Measurements from ENCODE around the gene ANKZF1. TPM values are rescaled to one million over a fixed set of nuclear protein-coding genes. Genes with fewer than 3 reads are reported as not detected.

The ANKZF1 gene
- total RNA-seq, 5 donors from 2014 or later (not counting 1 experiment from before 2014, with no cell fraction given): 119 to 220 (median 194) TPM

- ATAC-seq (replicated peaks in 1 of 4) (peak in 3 of 4 experiments; percentile 7 to 13 (median 10)), DNase-seq (peak in 31 of 35 experiments; percentile 19 to 79 (median 54))
- CTCF ChIA-PET: interaction anchor here (0.5 to 1.9 kb wide), 10 partner anchors 9 to 187 kb away, joined by 3 to 6 read pairs (median 3); partner anchors contain the start of genes ANKZF1 (in 1 of the 2) and ATG9A (in 1 of the 2)
- H3K4me3 Mint-ChIP-seq: peak overlapping the region; percentile 75 to 96 (median 83)
- POLR2A ChIA-PET: interaction anchor here (0.5 to 3.0 kb wide), 11 partner anchors 12 to 353 kb away, joined by 3 to 14 read pairs (median 4); partner anchors contain the start of genes ANKZF1 (in 2 of the 2), ATG9A (in 2 of the 2), DNAJB2 (in 2 of the 2) and CNPPD1 (in 1 of the 2)
- Histone ChIP-seq H3K27ac (ENCODE audit: low read length) (peak overlapping the region; percentile 94), H3K36me3 (ENCODE audit: control insufficient read depth in 2 of 2, extremely low read depth in 1 of 2, insufficient read depth in 1 of 2, low read length in 1 of 2) (peaks cover 15 to 41% of the 10 kb centered on the region in 2 donors), H3K27me3 (replicated peaks in 1 of 2; ENCODE audit: control insufficient read depth in 2 of 2, extremely low read depth in 1 of 2, insufficient read depth in 2 of 2, low read length in 1 of 2) (no peaks in the 10 kb centered on the region), H3K9me3 (no peaks in the 10 kb centered on the region), H3K4me3 (ENCODE audit: control insufficient read depth in 1 of 2, extremely low read depth in 1 of 2, low read length in 1 of 2) (peak overlapping the region; percentile 42 to 64), H3K4me1 (ENCODE audit: control insufficient read depth in 1 of 2, extremely low read depth in 1 of 2, insufficient read depth in 2 of 2, low read length in 2 of 2) (peaks cover 56 to 81% of the 10 kb centered on the region in 2 experiments)
- peaks cover 76 to 80% (median 76%) of the 10 kb centered on the region in 3 donors for H3K4me1 Mint-ChIP-seq
- WGBS (ENCODE audit: insufficient coverage): 0% methylated on average over 2 of the region's 7 CpGs
- H3K27me3 Mint-ChIP-seq: no peaks in the 10 kb centered on the region
- peak overlapping the region; percentile 98 to 99 for H3K27ac Mint-ChIP-seq
- peaks cover 39% of the 10 kb centered on the region for H3K36me3 Mint-ChIP-seq
- no peaks in the 10 kb centered on the region for H3K9me3 Mint-ChIP-seq
Observed at GRCh38 chr2:219249203-219249980, 19.8 kb downstream of the ANKZF1 start.

GRCh38 chr2:219250049-219250781, 20.6 kb downstream of the ANKZF1 start:
- Mint-ChIP-seq H3K36me3 (peaks cover 39% of the 10 kb centered on the region), H3K27ac (peak overlapping the region; percentile 98 to 99), H3K4me1 (peaks cover 72 to 76% (median 74%) of the 10 kb centered on the region in 3 donors), H3K27me3 (no peaks in the 10 kb centered on the region), H3K4me3 (peak overlapping the region; percentile 75 to 96 (median 83)), H3K9me3 (no peaks in the 10 kb centered on the region)
- Histone ChIP-seq H3K4me3 (ENCODE audit: control insufficient read depth in 1 of 2, extremely low read depth in 1 of 2, low read length in 1 of 2) (peak overlapping the region; percentile 42 to 64), H3K36me3 (ENCODE audit: control insufficient read depth in 2 of 2, extremely low read depth in 1 of 2, insufficient read depth in 1 of 2, low read length in 1 of 2) (peaks cover 15 to 41% of the 10 kb centered on the region in 2 donors), H3K9me3 (no peaks in the 10 kb centered on the region), H3K27me3 (replicated peaks in 1 of 2; ENCODE audit: control insufficient read depth in 2 of 2, extremely low read depth in 1 of 2, insufficient read depth in 2 of 2, low read length in 1 of 2) (no peaks in the 10 kb centered on the region), H3K27ac (ENCODE audit: low read length) (peak overlapping the region; percentile 94), H3K4me1 (ENCODE audit: control insufficient read depth in 1 of 2, extremely low read depth in 1 of 2, insufficient read depth in 2 of 2, low read length in 2 of 2) (peaks cover 51 to 80% of the 10 kb centered on the region in 2 experiments)
- no peak for ATAC-seq (replicated peaks in 1 of 4)
- WGBS (ENCODE audit: insufficient coverage): 76% methylated on average over 17 of the region's 22 CpGs
- POLR2A ChIA-PET: interaction anchor here (0.5 to 3.0 kb wide), 8 partner anchors 11 to 74 kb away, joined by 3 to 14 read pairs (median 4); partner anchors contain the start of genes DNAJB2 (in 2 of the 2), ANKZF1 (in 1 of the 2), ATG9A (in 1 of the 2) and CNPPD1 (in 1 of the 2)
- DNase-seq: peak in 1 of 35 experiments; percentile 26
- CTCF ChIA-PET: interaction anchor here in 1 of 2 donors (0.5 to 1.9 kb wide), 5 partner anchors 9 to 91 kb away, joined by 3 to 6 read pairs (median 4); partner anchors contain the start of genes ANKZF1 and ATG9A

- Histone ChIP-seq H3K9me3 (no peaks in the 10 kb centered on the region), H3K4me1 (ENCODE audit: control insufficient read depth in 1 of 2, extremely low read depth in 1 of 2, insufficient read depth in 2 of 2, low read length in 2 of 2) (peaks cover 43 to 70% of the 10 kb centered on the region in 2 experiments), H3K27me3 (replicated peaks in 1 of 2; ENCODE audit: control insufficient read depth in 2 of 2, extremely low read depth in 1 of 2, insufficient read depth in 2 of 2, low read length in 1 of 2) (no peaks in the 10 kb centered on the region), H3K36me3 (ENCODE audit: control insufficient read depth in 2 of 2, extremely low read depth in 1 of 2, insufficient read depth in 1 of 2, low read length in 1 of 2) (peaks cover 15 to 41% of the 10 kb centered on the region in 2 donors), H3K27ac (ENCODE audit: low read length) (peak overlapping the region; percentile 94), H3K4me3 (ENCODE audit: control insufficient read depth in 1 of 2, extremely low read depth in 1 of 2, low read length in 1 of 2) (peak overlapping the region; percentile 95 to 99)
- ChIA-PET POLR2A (interaction anchor here (0.6 to 1.7 kb wide), 6 partner anchors 10 to 965 kb away, joined by 3 to 9 read pairs (median 4); partner anchors contain the start of genes ANKZF1 (in 1 of the 2) and ATG9A (in 1 of the 2)), CTCF (interaction anchor here (0.8 to 1.2 kb wide), 3 partner anchors 26 to 40 kb away, joined by 3 to 4 read pairs (median 3); partner anchors contain the start of gene DNAJB2 (in 1 of the 2))
- H3K36me3 Mint-ChIP-seq: peaks cover 39% of the 10 kb centered on the region
- ATAC-seq (replicated peaks in 1 of 4): no peak
- H3K27me3 Mint-ChIP-seq: no peaks in the 10 kb centered on the region
- H3K4me3 Mint-ChIP-seq: peak overlapping the region; percentile 75 to 96 (median 83)
- H3K4me1 Mint-ChIP-seq: peaks cover 70 to 72% (median 72%) of the 10 kb centered on the region in 3 donors
- H3K9me3 Mint-ChIP-seq: no peaks in the 10 kb centered on the region
- DNase-seq: no peak
- WGBS (ENCODE audit: insufficient coverage): 71% methylated on average over 1 of the region's 6 CpGs
- peak overlapping the region; percentile 98 to 99 for H3K27ac Mint-ChIP-seq
Observed at GRCh38 chr2:219251656-219252055, 22.1 kb downstream of the ANKZF1 start.

- Mint-ChIP-seq H3K27me3 (no peaks in the 10 kb centered on the region), H3K36me3 (peaks cover 39% of the 10 kb centered on the region), H3K27ac (peak overlapping the region; percentile 98 to 99), H3K4me1 (peaks cover 66 to 67% (median 67%) of the 10 kb centered on the region in 3 donors), H3K9me3 (no peaks in the 10 kb centered on the region), H3K4me3 (peak overlapping the region; percentile 75 to 96 (median 83))
- Histone ChIP-seq H3K4me1 (ENCODE audit: control insufficient read depth in 1 of 2, extremely low read depth in 1 of 2, insufficient read depth in 2 of 2, low read length in 2 of 2) (peaks cover 38 to 66% of the 10 kb centered on the region in 2 experiments), H3K27ac (ENCODE audit: low read length) (peak overlapping the region; percentile 94), H3K4me3 (ENCODE audit: control insufficient read depth in 1 of 2, extremely low read depth in 1 of 2, low read length in 1 of 2) (peak overlapping the region; percentile 95 to 99), H3K27me3 (replicated peaks in 1 of 2; ENCODE audit: control insufficient read depth in 2 of 2, extremely low read depth in 1 of 2, insufficient read depth in 2 of 2, low read length in 1 of 2) (no peaks in the 10 kb centered on the region), H3K36me3 (ENCODE audit: control insufficient read depth in 2 of 2, extremely low read depth in 1 of 2, insufficient read depth in 1 of 2, low read length in 1 of 2) (peaks cover 15 to 41% of the 10 kb centered on the region in 2 donors), H3K9me3 (no peaks in the 10 kb centered on the region)
- CTCF ChIA-PET: interaction anchor here (0.6 to 1.2 kb wide), 4 partner anchors 26 to 50 kb away, joined by 3 to 4 read pairs (median 4); partner anchors contain the start of gene DNAJB2 (in 1 of the 2)
- ATAC-seq (replicated peaks in 1 of 4): no peak
- DNase-seq: peak in 4 of 35 experiments; percentile 29 to 40 (median 36)
- WGBS (ENCODE audit: insufficient coverage): no CpG with 5 or more reads among the region's 5 CpGs
- POLR2A ChIA-PET: interaction anchor here (0.6 to 1.7 kb wide), 5 partner anchors 10 to 966 kb away, joined by 3 to 9 read pairs (median 4); partner anchors contain the start of genes ANKZF1 (in 1 of the 2) and ATG9A (in 1 of the 2)
Observed at GRCh38 chr2:219252084-219252483, 22.5 kb downstream of the ANKZF1 start.

- peaks cover 62 to 63% (median 63%) of the 10 kb centered on the region in 3 donors for H3K4me1 Mint-ChIP-seq
- peak overlapping the region; percentile 98 to 99 for H3K27ac Mint-ChIP-seq
- H3K4me3 Mint-ChIP-seq: peak overlapping the region; percentile 75 to 96 (median 83)
- ATAC-seq (replicated peaks in 1 of 4): peak in 2 of 4 experiments; percentile 3 to 4
- Histone ChIP-seq H3K27ac (ENCODE audit: low read length) (peak overlapping the region; percentile 94), H3K4me1 (ENCODE audit: control insufficient read depth in 1 of 2, extremely low read depth in 1 of 2, insufficient read depth in 2 of 2, low read length in 2 of 2) (peaks cover 36 to 61% of the 10 kb centered on the region in 2 experiments), H3K36me3 (ENCODE audit: control insufficient read depth in 2 of 2, extremely low read depth in 1 of 2, insufficient read depth in 1 of 2, low read length in 1 of 2) (peaks cover 15 to 41% of the 10 kb centered on the region in 2 donors), H3K9me3 (no peaks in the 10 kb centered on the region), H3K27me3 (replicated peaks in 1 of 2; ENCODE audit: control insufficient read depth in 2 of 2, extremely low read depth in 1 of 2, insufficient read depth in 2 of 2, low read length in 1 of 2) (no peaks in the 10 kb centered on the region), H3K4me3 (ENCODE audit: control insufficient read depth in 1 of 2, extremely low read depth in 1 of 2, low read length in 1 of 2) (peak overlapping the region; percentile 95 to 99)
- no peaks in the 10 kb centered on the region for H3K27me3 Mint-ChIP-seq
- peaks cover 39% of the 10 kb centered on the region for H3K36me3 Mint-ChIP-seq
- CTCF ChIA-PET: interaction anchor here (0.6 to 1.2 kb wide), 5 partner anchors 26 to 50 kb away, joined by 3 to 6 read pairs (median 4); no protein-coding TSS in a partner anchor
- H3K9me3 Mint-ChIP-seq: no peaks in the 10 kb centered on the region
- peak in 12 of 35 experiments; percentile 22 to 57 (median 28) for DNase-seq
- 4% methylated on average over 9 of the region's 9 CpGs for WGBS (ENCODE audit: insufficient coverage)
- POLR2A ChIA-PET: interaction anchor here (0.6 to 2.7 kb wide), 7 partner anchors 7 to 75 kb away, joined by 3 to 32 read pairs (median 4); partner anchors contain the start of genes GLB1L (in 2 of the 2), STK16 (in 2 of the 2), ABCB6 (in 1 of the 2) and ANKZF1 (in 1 of the 2)
Observed at GRCh38 chr2:219252570-219252899, 22.9 kb downstream of the ANKZF1 start.
